ENCODE data around the gene SBF2.
"Not testable (repeated sequence)": the region's sequence is repeated elsewhere in the genome, so short reads cannot be mapped to it uniquely, and the experiment has no call there.

Gene SBF2

GRCh38 chr11:10298342-10298741, 4.3 kb upstream of the SBF2 start:
- no peak for DNase-seq

- DNase-seq, result no peak
Observed at GRCh38 chr11:10295064-10295901, 1.3 kb upstream of the SBF2 start.

GRCh38 chr11:10294290-10294953, 403 bp upstream of the SBF2 start:
- DNase-seq, result peak in 1 of 2 donors; percentile 43

- no peak for DNase-seq
Observed at GRCh38 chr11:10291801-10292638, 2.0 kb downstream of the SBF2 start.

- no peak for DNase-seq
Observed at GRCh38 chr11:10289765-10290380, 4.1 kb downstream of the SBF2 start.

- no peak for DNase-seq
Observed at GRCh38 chr11:10288881-10289764, 4.9 kb downstream of the SBF2 start.

GRCh38 chr11:10287766-10288715, 6.0 kb downstream of the SBF2 start:
- DNase-seq, result no peak

GRCh38 chr11:10287140-10287539, 6.9 kb downstream of the SBF2 start:
- no peak for DNase-seq

GRCh38 chr11:10285148-10285802, 8.7 kb downstream of the SBF2 start:
- no peak for DNase-seq

- no peak for DNase-seq
Observed at GRCh38 chr11:10283991-10284390, 10.0 kb downstream of the SBF2 start.

GRCh38 chr11:10282117-10282516, 11.9 kb downstream of the SBF2 start:
- no peak for DNase-seq

- no peak for DNase-seq
Observed at GRCh38 chr11:10275714-10276113, 18.3 kb downstream of the SBF2 start.

- no peak for DNase-seq
Observed at GRCh38 chr11:10274726-10275125, 19.3 kb downstream of the SBF2 start.

- no peak for DNase-seq
Observed at GRCh38 chr11:10273738-10274137, 20.3 kb downstream of the SBF2 start.

GRCh38 chr11:10272132-10272531, 21.9 kb downstream of the SBF2 start:
- no peak for DNase-seq

- DNase-seq, result no peak
Observed at GRCh38 chr11:10268746-10269488, 25.1 kb downstream of the SBF2 start.

GRCh38 chr11:10267821-10268220, 26.2 kb downstream of the SBF2 start:
- no peak for DNase-seq

GRCh38 chr11:10265936-10266335, 28.1 kb downstream of the SBF2 start:
- DNase-seq, result no peak

- not testable (repeated sequence) for DNase-seq
Observed at GRCh38 chr11:10264716-10265115, 29.3 kb downstream of the SBF2 start.
